WTC11 (cell line): ENCODE data around the gene ALPI. TPM values are rescaled to one million over a fixed set of nuclear protein-coding genes. Genes with fewer than 3 reads are reported as not detected.

Experiments used
- ATAC-seq: fragments of 200-7000 bp; cut with Tn5 transposase; 2 replicates; pipeline ENCODE4 v1.10.0; 2021; ENCODE audit warnings: mild to moderate bottlenecking, moderate library complexity
- CTCF ChIA-PET: fragments of 300-600 bp; sonication (Branson Sonifier 250); formaldehyde crosslinking; loops from one replicate; lab custom pipeline; 2021; ENCODE audit warnings: antibody characterized with exemption; lab: Charles Lee
- POLR2A ChIA-PET: fragments of 350-600 bp; sonication (Branson Sonifier 250); formaldehyde crosslinking; loops from one replicate; lab custom pipeline; 2021; ENCODE audit warnings: antibody characterized with exemption; lab: Charles Lee
- DNase-seq: peaks from one replicate; pipeline ENCODE4 v3.0.0; 2021; ENCODE audit warnings: low spot score
- H3K27ac Mint-ChIP-seq: 2 replicates; pipeline ENCODE4 v1.8.0; 2021; ENCODE audit warnings: mixed read lengths
- H3K27me3 Mint-ChIP-seq: 2 replicates; pipeline ENCODE4 v1.8.0; 2021; ENCODE audit warnings: low read depth, mild to moderate bottlenecking, moderate library complexity, mixed read lengths
- H3K36me3 Mint-ChIP-seq: 2 replicates; pipeline ENCODE4 v1.8.0; 2021; ENCODE audit warnings: mixed read lengths
- H3K4me1 Mint-ChIP-seq: 2 replicates; pipeline ENCODE4 v1.8.0; 2022; ENCODE audit warnings: mixed read lengths
- H3K4me3 Mint-ChIP-seq: 2 replicates; pipeline ENCODE4 v1.8.0; 2021; ENCODE audit warnings: mild to moderate bottlenecking, moderate library complexity, mixed read lengths
- H3K9me3 Mint-ChIP-seq: 2 replicates; pipeline ENCODE4 v1.8.0; 2021; ENCODE audit warnings: mixed read lengths
- CBFB ChIP-seq: sonication (generic); formaldehyde crosslinking; IDR thresholded peaks from 2 replicates; pipeline ENCODE4 v1.8.1; 2022; ENCODE audit warnings: mild to moderate bottlenecking, low read depth, missing genetic modification reagents
- CREB1 ChIP-seq: sonication (generic); formaldehyde crosslinking; IDR thresholded peaks from 2 replicates; pipeline ENCODE4 v1.8.0; 2023; ENCODE audit warnings: mild to moderate bottlenecking, missing genetic modification reagents
- GABPB1 ChIP-seq: sonication (generic); formaldehyde crosslinking; IDR thresholded peaks from 2 replicates; pipeline ENCODE4 v1.8.1; 2023; ENCODE audit warnings: mild to moderate bottlenecking, missing genetic modification reagents
- HMGXB4 ChIP-seq: sonication (generic); formaldehyde crosslinking; IDR thresholded peaks from 2 replicates; pipeline ENCODE4 v1.8.1; 2023; ENCODE audit warnings: mild to moderate bottlenecking, moderate library complexity, missing genetic modification reagents
- IRF2 ChIP-seq: sonication (generic); formaldehyde crosslinking; IDR thresholded peaks from 2 replicates; pipeline ENCODE4 v1.8.0; 2022; ENCODE audit warnings: low read depth, missing genetic modification reagents, borderline replicate concordance
- NFE2L1 ChIP-seq: sonication (generic); formaldehyde crosslinking; IDR thresholded peaks from 2 replicates; pipeline ENCODE4 v1.8.1; 2023; ENCODE audit warnings: missing genetic modification reagents
- NFYB ChIP-seq: sonication (generic); formaldehyde crosslinking; conservative IDR thresholded peaks from 2 replicates; pipeline ENCODE4 v1.8.0; 2022; ENCODE audit warnings: low read depth, missing genetic modification reagents
- NR2C2 ChIP-seq: sonication (generic); formaldehyde crosslinking; IDR thresholded peaks from 2 replicates; pipeline ENCODE4 v1.8.0; 2022; ENCODE audit warnings: mild to moderate bottlenecking, missing genetic modification reagents
- PRRX2 ChIP-seq: fragments of 250-450 bp; sonication (Bioruptor Pico); IDR thresholded peaks from 2 replicates; pipeline ENCODE4 v1.8.0; 2021; ENCODE audit warnings: mild to moderate bottlenecking
- RELA ChIP-seq: sonication (generic); formaldehyde crosslinking; IDR thresholded peaks from 2 replicates; pipeline ENCODE4 v1.8.1; 2022; ENCODE audit warnings: missing genetic modification reagents, mild to moderate bottlenecking, borderline replicate concordance
- SMAD4 ChIP-seq: sonication (generic); formaldehyde crosslinking; IDR thresholded peaks from 2 replicates; pipeline ENCODE4 v1.8.0; 2022; ENCODE audit warnings: mild to moderate bottlenecking, missing genetic modification reagents
- ZNF219 ChIP-seq: sonication (generic); formaldehyde crosslinking; IDR thresholded peaks from 2 replicates; pipeline ENCODE4 v1.8.0; 2023; ENCODE audit warnings: missing genetic modification reagents, mild to moderate bottlenecking, borderline replicate concordance
- ZNF423 ChIP-seq: fragments of 250-450 bp; sonication (Bioruptor Pico); IDR thresholded peaks from 2 replicates; pipeline ENCODE4 v2.1.2; 2022; ENCODE audit warnings: mild to moderate bottlenecking, moderate library complexity
- total RNA-seq: library from RNA; stranded (reverse); gene quantifications from 3 replicates; pipeline ENCODE4 v1.2.3, GENCODE V29; 2021
- TF ChIP-seq, protein P1 (sequence below): sonication (generic); formaldehyde crosslinking; IDR thresholded peaks from 2 replicates; pipeline ENCODE4 v1.8.1; 2022; ENCODE audit warnings: low read depth, mild to moderate bottlenecking, moderate library complexity, missing genetic modification reagents, borderline replicate concordance
- TF ChIP-seq, protein P2 (sequence below): fragments of 250-450 bp; sonication (Bioruptor Pico); IDR thresholded peaks from 2 replicates; pipeline ENCODE4 v1.8.0; 2021; ENCODE audit warnings: mild to moderate bottlenecking
- TF ChIP-seq, protein P3 (sequence below): sonication (generic); formaldehyde crosslinking; IDR thresholded peaks from 2 replicates; pipeline ENCODE4 v1.8.0; 2022; ENCODE audit warnings: mild to moderate bottlenecking, missing genetic modification reagents
- TF ChIP-seq, protein P4 (sequence below): sonication (generic); formaldehyde crosslinking; IDR thresholded peaks from 2 replicates; pipeline ENCODE4 v1.8.0; 2023; ENCODE audit warnings: mild to moderate bottlenecking, missing genetic modification reagents

ALPI gene
- total RNA-seq, 1 experiment from 2014 or later, result not detected

DNA sequence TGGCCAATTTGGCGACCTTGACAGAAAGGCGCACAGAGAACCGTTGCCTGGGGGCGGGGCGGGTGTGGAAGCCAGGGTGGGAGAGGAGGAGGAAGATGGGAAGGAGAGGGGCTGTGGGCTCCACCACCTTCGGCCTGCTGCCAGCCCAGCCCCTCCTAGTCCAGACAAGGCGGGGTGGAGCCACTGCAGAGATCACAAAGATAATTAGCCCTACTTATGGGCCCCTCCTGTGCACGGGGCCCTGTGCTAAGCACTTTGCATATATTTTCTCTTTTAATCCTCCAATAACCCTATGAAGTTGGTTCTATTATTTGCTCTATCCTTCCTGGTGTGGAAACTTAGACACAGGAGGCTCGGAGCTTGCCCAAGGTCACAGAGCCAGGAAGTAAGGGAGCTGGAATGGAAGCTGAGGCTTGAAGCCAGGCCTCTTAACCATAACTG is 45.4 kb downstream of the ALPI start (continued):
- TF ChIP-seq NFYB (CRISPR knock-in tag), result no peak
- TF ChIP-seq PRRX2 (CRISPR knock-in tag), result no peak
- TF ChIP-seq NFE2L1 (CRISPR knock-in tag), result no peak
- TF ChIP-seq GABPB1, result no peak
- TF ChIP-seq, protein P1, sequence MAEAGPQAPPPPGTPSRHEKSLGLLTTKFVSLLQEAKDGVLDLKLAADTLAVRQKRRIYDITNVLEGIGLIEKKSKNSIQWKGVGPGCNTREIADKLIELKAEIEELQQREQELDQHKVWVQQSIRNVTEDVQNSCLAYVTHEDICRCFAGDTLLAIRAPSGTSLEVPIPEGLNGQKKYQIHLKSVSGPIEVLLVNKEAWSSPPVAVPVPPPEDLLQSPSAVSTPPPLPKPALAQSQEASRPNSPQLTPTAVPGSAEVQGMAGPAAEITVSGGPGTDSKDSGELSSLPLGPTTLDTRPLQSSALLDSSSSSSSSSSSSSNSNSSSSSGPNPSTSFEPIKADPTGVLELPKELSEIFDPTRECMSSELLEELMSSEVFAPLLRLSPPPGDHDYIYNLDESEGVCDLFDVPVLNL, result no peak
- no peak for TF ChIP-seq CREB1 (CRISPR knock-in tag)
- no peak for TF ChIP-seq ZNF219 (CRISPR knock-in tag)
- no peak for TF ChIP-seq CBFB (CRISPR knock-in tag)
- TF ChIP-seq, protein P2, sequence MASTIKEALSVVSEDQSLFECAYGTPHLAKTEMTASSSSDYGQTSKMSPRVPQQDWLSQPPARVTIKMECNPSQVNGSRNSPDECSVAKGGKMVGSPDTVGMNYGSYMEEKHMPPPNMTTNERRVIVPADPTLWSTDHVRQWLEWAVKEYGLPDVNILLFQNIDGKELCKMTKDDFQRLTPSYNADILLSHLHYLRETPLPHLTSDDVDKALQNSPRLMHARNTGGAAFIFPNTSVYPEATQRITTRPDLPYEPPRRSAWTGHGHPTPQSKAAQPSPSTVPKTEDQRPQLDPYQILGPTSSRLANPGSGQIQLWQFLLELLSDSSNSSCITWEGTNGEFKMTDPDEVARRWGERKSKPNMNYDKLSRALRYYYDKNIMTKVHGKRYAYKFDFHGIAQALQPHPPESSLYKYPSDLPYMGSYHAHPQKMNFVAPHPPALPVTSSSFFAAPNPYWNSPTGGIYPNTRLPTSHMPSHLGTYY (CRISPR knock-in tag), result no peak
- TF ChIP-seq, all 79 proteins: peak for 0

DNA sequence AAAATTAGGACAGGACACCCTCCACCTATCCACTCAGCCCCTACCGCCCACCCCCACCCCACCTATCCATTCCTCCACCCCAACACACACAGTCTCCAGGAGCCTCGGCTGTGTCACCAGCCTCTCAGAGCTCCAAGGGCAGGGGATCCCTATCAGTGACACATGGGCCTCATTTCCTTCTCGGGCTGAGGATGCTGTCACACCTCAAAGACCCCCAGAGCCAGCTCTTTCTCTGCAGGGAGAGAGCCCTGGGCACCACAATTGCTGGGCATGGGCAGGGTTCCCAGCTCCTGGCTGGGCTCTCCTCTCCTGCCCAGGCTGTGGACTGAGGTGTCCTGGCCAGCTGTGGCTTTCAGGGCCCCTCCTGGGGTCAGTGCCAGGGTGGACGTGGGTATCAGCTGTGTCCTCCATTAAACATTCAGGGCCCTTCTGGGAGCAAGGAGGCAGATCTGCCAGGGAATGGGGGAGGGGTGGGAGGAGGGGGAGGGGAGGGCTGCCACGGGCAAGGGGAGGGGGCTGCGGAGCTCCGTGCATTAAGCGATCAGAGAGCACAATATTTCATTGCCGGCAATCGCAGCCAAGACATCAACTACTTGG is 45.9 kb downstream of the ALPI start:
- Mint-ChIP-seq H3K27ac (no peak overlapping the region), H3K27me3 (peaks cover 50% of the 10 kb centered on the region), H3K4me1 (peaks cover 22% of the 10 kb centered on the region), H3K9me3 (no peaks in the 10 kb centered on the region), H3K4me3 (peak overlapping the region; percentile 95), H3K36me3 (no peaks in the 10 kb centered on the region)
- TF ChIP-seq, protein P3, sequence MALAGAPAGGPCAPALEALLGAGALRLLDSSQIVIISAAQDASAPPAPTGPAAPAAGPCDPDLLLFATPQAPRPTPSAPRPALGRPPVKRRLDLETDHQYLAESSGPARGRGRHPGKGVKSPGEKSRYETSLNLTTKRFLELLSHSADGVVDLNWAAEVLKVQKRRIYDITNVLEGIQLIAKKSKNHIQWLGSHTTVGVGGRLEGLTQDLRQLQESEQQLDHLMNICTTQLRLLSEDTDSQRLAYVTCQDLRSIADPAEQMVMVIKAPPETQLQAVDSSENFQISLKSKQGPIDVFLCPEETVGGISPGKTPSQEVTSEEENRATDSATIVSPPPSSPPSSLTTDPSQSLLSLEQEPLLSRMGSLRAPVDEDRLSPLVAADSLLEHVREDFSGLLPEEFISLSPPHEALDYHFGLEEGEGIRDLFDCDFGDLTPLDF, result no peak
- no peak for TF ChIP-seq RELA (CRISPR knock-in tag)
- no peak for TF ChIP-seq IRF2
- no peak for TF ChIP-seq ZNF423 (CRISPR knock-in tag)
- TF ChIP-seq, protein P4, sequence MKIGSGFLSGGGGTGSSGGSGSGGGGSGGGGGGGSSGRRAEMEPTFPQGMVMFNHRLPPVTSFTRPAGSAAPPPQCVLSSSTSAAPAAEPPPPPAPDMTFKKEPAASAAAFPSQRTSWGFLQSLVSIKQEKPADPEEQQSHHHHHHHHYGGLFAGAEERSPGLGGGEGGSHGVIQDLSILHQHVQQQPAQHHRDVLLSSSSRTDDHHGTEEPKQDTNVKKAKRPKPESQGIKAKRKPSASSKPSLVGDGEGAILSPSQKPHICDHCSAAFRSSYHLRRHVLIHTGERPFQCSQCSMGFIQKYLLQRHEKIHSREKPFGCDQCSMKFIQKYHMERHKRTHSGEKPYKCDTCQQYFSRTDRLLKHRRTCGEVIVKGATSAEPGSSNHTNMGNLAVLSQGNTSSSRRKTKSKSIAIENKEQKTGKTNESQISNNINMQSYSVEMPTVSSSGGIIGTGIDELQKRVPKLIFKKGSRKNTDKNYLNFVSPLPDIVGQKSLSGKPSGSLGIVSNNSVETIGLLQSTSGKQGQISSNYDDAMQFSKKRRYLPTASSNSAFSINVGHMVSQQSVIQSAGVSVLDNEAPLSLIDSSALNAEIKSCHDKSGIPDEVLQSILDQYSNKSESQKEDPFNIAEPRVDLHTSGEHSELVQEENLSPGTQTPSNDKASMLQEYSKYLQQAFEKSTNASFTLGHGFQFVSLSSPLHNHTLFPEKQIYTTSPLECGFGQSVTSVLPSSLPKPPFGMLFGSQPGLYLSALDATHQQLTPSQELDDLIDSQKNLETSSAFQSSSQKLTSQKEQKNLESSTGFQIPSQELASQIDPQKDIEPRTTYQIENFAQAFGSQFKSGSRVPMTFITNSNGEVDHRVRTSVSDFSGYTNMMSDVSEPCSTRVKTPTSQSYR (CRISPR knock-in tag), result no peak
- no peak for TF ChIP-seq SMAD4
- TF ChIP-seq HMGXB4, result no peak
- no peak for TF ChIP-seq NR2C2
- TF ChIP-seq GABPB1, result no peak
- no peak for TF ChIP-seq CBFB (CRISPR knock-in tag)
- ATAC-seq (no peak), DNase-seq (no peak)
- ChIA-PET CTCF (interaction anchor here (0.6 to 3.2 kb wide), 8 partner anchors 14 to 160 kb away, joined by 3 to 33 read pairs (median 4); no protein-coding TSS in a partner anchor), POLR2A (interaction anchor here (1.0 to 1.2 kb wide), 2 partner anchors 22 to 49 kb away, joined by 3 to 4 read pairs; partner anchors contain the start of genes EIF4E2 and TIGD1)
